Lung (tissue), 12 donors: ENCODE measurements around the gene PIAS3. TPM values are rescaled to one million over a fixed set of nuclear protein-coding genes. Genes with fewer than 3 reads are reported as not detected.

Experiments
- ATAC-seq: fragments of 200-7000 bp; cut with Tn5 transposase; one replicate; pipeline ENCODE4 v1.9.1; 2020; ENCODE audit warnings: moderate number of reproducible peaks; ENCODE audit not compliant: insufficient read depth, low FRiP score
- DNase-seq, 3 donors: peaks; one replicate each; pipeline ENCODE4 v3.0.0-alpha.2; 2013 to 2017
- H3K27ac ChIP-seq, 2 donors: one replicate each; pipeline ENCODE4 v1.5.1; 2013; ENCODE audit warnings: mild to moderate bottlenecking in 2 of 2, moderate library complexity in 2 of 2, control low read depth in 1 of 2, inconsistent platforms in 1 of 2, low read depth in 1 of 2, low read length in 1 of 2
- H3K27me3 ChIP-seq, 3 donors: one replicate each; pipeline ENCODE4 v1.5.1; 2013; ENCODE audit warnings: low read length in 2 of 3; ENCODE audit not compliant: control insufficient read depth in 3 of 3, insufficient read depth in 3 of 3
- H3K36me3 ChIP-seq, 4 donors: one replicate each; pipeline ENCODE4 v1.5.1; 2013; ENCODE audit warnings: low read length in 4 of 4, mild to moderate bottlenecking in 1 of 4, moderate library complexity in 1 of 4; ENCODE audit not compliant: control insufficient read depth in 4 of 4, insufficient read depth in 4 of 4
- H3K4me1 ChIP-seq, 5 donors: one replicate each; pipeline ENCODE4 v1.5.1; 2013; ENCODE audit warnings: low read length in 5 of 5, mild to moderate bottlenecking in 2 of 5, moderate library complexity in 1 of 5; ENCODE audit not compliant: control insufficient read depth in 5 of 5, insufficient read depth in 5 of 5
- H3K4me3 ChIP-seq: one replicate; pipeline ENCODE4 v1.5.1; 2013; ENCODE audit warnings: mild to moderate bottlenecking, control low read depth, moderate library complexity
- H3K9ac ChIP-seq, 2 donors: one replicate each; pipeline ENCODE4 v1.5.1; 2013; ENCODE audit warnings: low read length in 2 of 2, control low read depth in 1 of 2; ENCODE audit not compliant: insufficient read depth in 1 of 2
- H3K9me3 ChIP-seq, 4 donors: one replicate each; pipeline ENCODE4 v1.5.1; 2013; ENCODE audit warnings: low read length in 3 of 4, mild to moderate bottlenecking in 1 of 4, moderate library complexity in 1 of 4; ENCODE audit not compliant: control insufficient read depth in 4 of 4, insufficient read depth in 3 of 4
- CTCF ChIP-seq: IDR thresholded peaks from 2 replicates; pipeline ENCODE4 v1.5.1; 2012; ENCODE audit warnings: mild to moderate bottlenecking; ENCODE audit errors: control extremely low read depth, extremely low read depth
- WGBS, 2 donors: extraction: QIAGEN DNeasy Blood & Tissue Kit; methylation state at CpG; one replicate each; pipeline ENCODE4 v1.1.7; 2013; 5-methylcytosine and 5-hydroxymethylcytosine counted together
- polyA plus RNA-seq, 2 donors: library from polyadenylated mRNA; stranded (reverse); fragments of 200-250 nt; gene quantifications; one replicate each; pipeline ENCODE4 v1.2.1, GENCODE V29; 2013
- total RNA-seq, 2 donors: library from RNA; depleted of rRNA in 1 of 2; stranded (reverse); fragments of >200 nt in 1 of 2; gene quantifications; one replicate each; pipeline ENCODE4 v1.2.1, GENCODE V29; 2014 to 2021
- donor health status: control.
- donor health status: control.
- donor health status: Bipolar disorder and iron deficiency.
- donor health status: healthy.
- donor health status: DM: yes; HTN: yes; CAD: no.

The PIAS3 gene
- total and polyA plus RNA-seq, 4 donors: 23.5 to 54.9 (median 29.2) TPM

- 92 to 94% methylated on average over 12 of the region's 12 CpGs for WGBS, 2 donors
- H3K9me3 ChIP-seq: no peaks in the 10 kb centered on the region
- H3K9ac ChIP-seq: no peak overlapping the region
- no peak for DNase-seq
- peaks cover 0 to 11% (median 0%) of the 10 kb centered on the region in 4 donors for H3K36me3 ChIP-seq
- no peak overlapping the region for H3K27ac ChIP-seq
- ATAC-seq: no peak
- H3K4me3 ChIP-seq: no peak overlapping the region
- H3K4me1 ChIP-seq: no peaks in the 10 kb centered on the region
- TF ChIP-seq CTCF: no peak
- no peaks in the 10 kb centered on the region for H3K27me3 ChIP-seq
Measured at GRCh38 chr1:145901312-145902021, 42.6 kb upstream of the PIAS3 start.

- TF ChIP-seq CTCF: no peak
- ATAC-seq (no peak), DNase-seq (no peak)
- Histone ChIP-seq H3K27me3 (no peaks in the 10 kb centered on the region), H3K27ac (no peak overlapping the region), H3K4me1 (no peaks in the 10 kb centered on the region), H3K9me3 (no peaks in the 10 kb centered on the region), H3K36me3 (peaks cover 0 to 14% (median 0%) of the 10 kb centered on the region in 4 donors), H3K4me3 (no peak overlapping the region), H3K9ac (no peak overlapping the region)
- 83 to 91% methylated on average over 5 of the region's 5 CpGs for WGBS, 2 donors
Measured at GRCh38 chr1:145898756-145899155, 39.9 kb upstream of the PIAS3 start.

GRCh38 chr1:145897969-145898368 lies 39.1 kb upstream of the PIAS3 start:
- 91 to 100% methylated on average over 1 of the region's 1 CpG for WGBS, 2 donors
- Histone ChIP-seq H3K9ac (no peak overlapping the region), H3K9me3 (no peaks in the 10 kb centered on the region), H3K27me3 (no peaks in the 10 kb centered on the region), H3K4me3 (no peak overlapping the region), H3K4me1 (peaks cover 0 to 4% (median 1%) of the 10 kb centered on the region in 5 donors), H3K27ac (no peak overlapping the region), H3K36me3 (peaks cover 0 to 14% (median 0%) of the 10 kb centered on the region in 4 donors)
- TF ChIP-seq CTCF: no peak
- ATAC-seq: no peak
- no peak for DNase-seq
